CD8-positive, alpha-beta memory T cell (primary cell): ENCODE measurements around the gene HSPA4. TPM values are rescaled to one million over a fixed set of nuclear protein-coding genes. Genes with fewer than 3 reads are reported as not detected.

Source experiments
- polyA plus RNA-seq: library from polyadenylated mRNA; unstranded; fragments of 300-500 nt; fragmentation: Illumina TruSeq; gene quantifications from one replicate; pipeline ENCODE4 v1.2.3, GENCODE V29; 2021
- total RNA-seq, 2 experiments: library from RNA; stranded (reverse); gene quantifications; one replicate each; pipeline ENCODE4 v1.2.3, GENCODE V29; 2021

Gene HSPA4
- total and polyA plus RNA-seq, 3 experiments from 2014 or later: 39.8 to 244 (median 236) TPM

Other genes starting within 250 kb of the HSPA4 start
- under 1 TPM in 1 of 2 experiments, not detected in 1; 0.07 TPM for gene SOWAHA, start 238.7 kb upstream of the HSPA4 start, total RNA-seq
- gene SOWAHA, start 238.7 kb upstream of the HSPA4 start, polyA plus RNA-seq: not detected
- 1 to 10 TPM; 1.6 to 2.0 TPM for gene SHROOM1, start 221.4 kb upstream of the HSPA4 start, total RNA-seq
- not detected for gene SHROOM1, start 221.4 kb upstream of the HSPA4 start, polyA plus RNA-seq
- under 1 TPM; 0.29 to 0.68 TPM for gene GDF9, start 185.5 kb upstream of the HSPA4 start, total RNA-seq
- gene GDF9, start 185.5 kb upstream of the HSPA4 start, polyA plus RNA-seq: not detected
- 100 to 1,000 TPM; 595 to 615 TPM for gene UQCRQ, start 185.4 kb upstream of the HSPA4 start, total RNA-seq
- gene UQCRQ, start 185.4 kb upstream of the HSPA4 start, polyA plus RNA-seq: 663 TPM
- gene LEAP2, start 178.3 kb upstream of the HSPA4 start, total RNA-seq: 1 to 10 TPM; 2.7 to 3.6 TPM
- gene LEAP2, start 178.3 kb upstream of the HSPA4 start, polyA plus RNA-seq: 0.93 TPM
- gene AFF4, start 88.4 kb upstream of the HSPA4 start, total RNA-seq: 10 to 100 TPM; 26.3 to 28.8 TPM
- gene AFF4, start 88.4 kb upstream of the HSPA4 start, polyA plus RNA-seq: 17.5 TPM
- gene ZCCHC10, start 25.5 kb upstream of the HSPA4 start, total RNA-seq: 10 to 100 TPM; 31.8 to 35.0 TPM
- gene ZCCHC10, start 25.5 kb upstream of the HSPA4 start, polyA plus RNA-seq: 40.0 TPM